H9 (cell line): ENCODE measurements around the gene RAPGEF3. TPM values are rescaled to one million over a fixed set of nuclear protein-coding genes. Genes with fewer than 3 reads are reported as not detected.

ENCODE experiments used
- DNase-seq: peaks from one replicate; pipeline ENCODE4 v3.0.0-alpha.2; 2017
- H2AFZ ChIP-seq: one replicate; pipeline ENCODE4 v1.6.1; 2013; ENCODE audit warnings: mild to moderate bottlenecking, low read length, control low read depth, moderate library complexity
- H2AK5ac ChIP-seq: 2 replicates; pipeline ENCODE4 v1.6.1; 2013; ENCODE audit warnings: low read length, control low read depth, mixed read lengths; ENCODE audit not compliant: insufficient read length
- H2BK120ac ChIP-seq: one replicate; pipeline ENCODE4 v1.6.1; 2013; ENCODE audit warnings: low read depth, mild to moderate bottlenecking, low read length, control low read depth, inconsistent platforms; ENCODE audit not compliant: poor library complexity, severe bottlenecking
- H2BK12ac ChIP-seq: 2 replicates; pipeline ENCODE4 v1.6.1; 2013; ENCODE audit warnings: low read length, control low read depth, mixed read lengths, low read depth; ENCODE audit not compliant: insufficient read length
- H2BK15ac ChIP-seq: 2 replicates; pipeline ENCODE4 v1.6.1; 2013; ENCODE audit warnings: low read depth, low read length, control low read depth
- H2BK20ac ChIP-seq: one replicate; pipeline ENCODE4 v1.6.1; 2013; ENCODE audit warnings: low read depth, mild to moderate bottlenecking, low read length, control low read depth, inconsistent platforms; ENCODE audit not compliant: poor library complexity, severe bottlenecking
- H2BK5ac ChIP-seq: 2 replicates; pipeline ENCODE4 v1.6.1; 2013; ENCODE audit warnings: low read length, control low read depth, mixed read lengths; ENCODE audit not compliant: insufficient read length
- H3K14ac ChIP-seq: 2 replicates; pipeline ENCODE4 v1.6.1; 2013; ENCODE audit warnings: low read length, control low read depth; ENCODE audit not compliant: insufficient read depth
- H3K18ac ChIP-seq: 2 replicates; pipeline ENCODE4 v1.6.1; 2013; ENCODE audit warnings: low read depth, mild to moderate bottlenecking, mixed read lengths, low read length, control low read depth; ENCODE audit not compliant: insufficient read length
- H3K23ac ChIP-seq: 2 replicates; pipeline ENCODE4 v1.6.1; 2013; ENCODE audit warnings: low read length, control low read depth, mixed read lengths, low read depth; ENCODE audit not compliant: insufficient read length
- H3K23me2 ChIP-seq: 2 replicates; pipeline ENCODE4 v1.6.1; 2013; ENCODE audit warnings: low read depth, mild to moderate bottlenecking, mixed read lengths, low read length, control low read depth; ENCODE audit not compliant: insufficient read length, poor library complexity, severe bottlenecking
- H3K27ac ChIP-seq: 2 replicates; pipeline ENCODE4 v1.5.1; 2013; ENCODE audit warnings: low read length, control low read depth, mixed read lengths, low read depth; ENCODE audit not compliant: insufficient read length
- H3K27me3 ChIP-seq: 2 replicates; pipeline ENCODE4 v1.6.1; 2013; ENCODE audit warnings: low read length, control low read depth, inconsistent platforms; ENCODE audit not compliant: insufficient read depth
- H3K4ac ChIP-seq: 2 replicates; pipeline ENCODE4 v1.6.1; 2013; ENCODE audit warnings: low read depth, mild to moderate bottlenecking, control low read depth, inconsistent platforms, low read length, moderate library complexity
- H3K4me1 ChIP-seq: 2 replicates; pipeline ENCODE4 v1.6.1; 2013; ENCODE audit warnings: low read length, control low read depth, inconsistent platforms; ENCODE audit not compliant: insufficient read depth
- H3K4me2 ChIP-seq: 2 replicates; pipeline ENCODE4 v1.6.1; 2013; ENCODE audit warnings: low read length, control low read depth, mixed read lengths; ENCODE audit not compliant: insufficient read length, insufficient read depth
- H3K56ac ChIP-seq: 2 replicates; pipeline ENCODE4 v1.6.1; 2013; ENCODE audit warnings: low read depth, mild to moderate bottlenecking, mixed read lengths, low read length, control low read depth; ENCODE audit not compliant: insufficient read length
- H3K79me1 ChIP-seq: 2 replicates; pipeline ENCODE4 v1.6.1; 2013; ENCODE audit warnings: low read depth, mild to moderate bottlenecking, moderate library complexity, low read length, control low read depth, inconsistent platforms; ENCODE audit not compliant: insufficient read depth, poor library complexity, severe bottlenecking
- H3K79me2 ChIP-seq: 2 replicates; pipeline ENCODE4 v1.6.1; 2013; ENCODE audit warnings: low read length, control low read depth, inconsistent platforms; ENCODE audit not compliant: insufficient read depth
- H3K9ac ChIP-seq: 2 replicates; pipeline ENCODE4 v1.6.1; 2013; ENCODE audit warnings: low read length, control low read depth, mixed read lengths; ENCODE audit not compliant: insufficient read length; ENCODE audit errors: extremely low read depth
- H3K9me3 ChIP-seq: one replicate; pipeline ENCODE4 v1.6.1; 2013; ENCODE audit warnings: low read depth, low read length, inconsistent platforms; ENCODE audit not compliant: control insufficient read depth
- H3T11ph ChIP-seq: one replicate; pipeline ENCODE4 v1.6.1; 2013; ENCODE audit warnings: mild to moderate bottlenecking, low read length, control low read depth, inconsistent platforms
- H4K20me1 ChIP-seq: one replicate; pipeline ENCODE4 v1.6.1; 2013; ENCODE audit not compliant: control insufficient read depth, insufficient read length, insufficient read depth
- H4K5ac ChIP-seq: 2 replicates; pipeline ENCODE4 v1.6.1; 2013; ENCODE audit warnings: low read depth, mild to moderate bottlenecking, mixed read lengths, low read length, control low read depth; ENCODE audit not compliant: insufficient read length
- H4K8ac ChIP-seq: replicated peaks from 2 replicates; pipeline ENCODE4 v1.6.1; 2013; ENCODE audit warnings: low read length, control low read depth, mixed read lengths, low read depth; ENCODE audit not compliant: insufficient read length
- H4K91ac ChIP-seq: 2 replicates; pipeline ENCODE4 v1.6.1; 2013; ENCODE audit warnings: low read depth, mild to moderate bottlenecking, moderate library complexity, mixed read lengths, low read length, control low read depth; ENCODE audit not compliant: insufficient read length
- H3K27ac Mint-ChIP-seq, 3 experiments: 2 replicates in 2 of 3; 3 replicates in 1 of 3; pipeline ENCODE4 v1.8.0; 2020 to 2021; ENCODE audit warnings: mixed read lengths in 3 of 3, mild to moderate bottlenecking in 1 of 3, moderate library complexity in 1 of 3
- H3K27me3 Mint-ChIP-seq: 2 replicates; pipeline ENCODE4 v1.8.0; 2021; ENCODE audit warnings: low read depth, mild to moderate bottlenecking, moderate library complexity, mixed read lengths
- H3K36me3 Mint-ChIP-seq, 3 experiments: 2 replicates in 2 of 3; 3 replicates in 1 of 3; pipeline ENCODE4 v1.8.0; 2020 to 2021; ENCODE audit warnings: low read depth in 3 of 3, mixed read lengths in 3 of 3; ENCODE audit not compliant: insufficient read depth in 1 of 3
- H3K4me1 Mint-ChIP-seq, 2 experiments: 2 replicates each; pipeline ENCODE4 v1.8.0; 2020; ENCODE audit warnings: mixed read lengths in 2 of 2
- H3K4me3 Mint-ChIP-seq, 2 experiments: 2 replicates in 1 of 2; 3 replicates in 1 of 2; pipeline ENCODE4 v1.8.0; 2020 to 2021; ENCODE audit warnings: mild to moderate bottlenecking in 2 of 2, mixed read lengths in 2 of 2, moderate library complexity in 1 of 2
- H3K9me3 Mint-ChIP-seq, 2 experiments: 2 replicates in 1 of 2; 3 replicates in 1 of 2; pipeline ENCODE4 v1.8.0; 2020; ENCODE audit warnings: mild to moderate bottlenecking in 2 of 2, mixed read lengths in 2 of 2, moderate library complexity in 1 of 2
- WGBS: extraction: QIAGEN DNeasy Blood & Tissue Kit; methylation state at CpG from one replicate; pipeline ENCODE4 v1.1.7; 2013; ENCODE audit warnings: missing lambda C conversion rate, low lambda C conversion rate, mixed read lengths; ENCODE audit not compliant: insufficient read length; ENCODE audit errors: extremely low coverage; 5-methylcytosine and 5-hydroxymethylcytosine counted together
- total RNA-seq: library from RNA; stranded (reverse); gene quantifications from 2 replicates; pipeline ENCODE4 v1.2.1, GENCODE V29; 2021
- TF ChIP-seq, protein P1 (sequence below): fragments of 200-600 bp; sonication (generic); conservative IDR thresholded peaks from 3 replicates; pipeline ENCODE4 v1.8.0; 2021; ENCODE audit warnings: antibody characterized with exemption, mild to moderate bottlenecking

Gene RAPGEF3
- total RNA-seq, 1 experiment from 2014 or later = 7.4 TPM

DNA sequence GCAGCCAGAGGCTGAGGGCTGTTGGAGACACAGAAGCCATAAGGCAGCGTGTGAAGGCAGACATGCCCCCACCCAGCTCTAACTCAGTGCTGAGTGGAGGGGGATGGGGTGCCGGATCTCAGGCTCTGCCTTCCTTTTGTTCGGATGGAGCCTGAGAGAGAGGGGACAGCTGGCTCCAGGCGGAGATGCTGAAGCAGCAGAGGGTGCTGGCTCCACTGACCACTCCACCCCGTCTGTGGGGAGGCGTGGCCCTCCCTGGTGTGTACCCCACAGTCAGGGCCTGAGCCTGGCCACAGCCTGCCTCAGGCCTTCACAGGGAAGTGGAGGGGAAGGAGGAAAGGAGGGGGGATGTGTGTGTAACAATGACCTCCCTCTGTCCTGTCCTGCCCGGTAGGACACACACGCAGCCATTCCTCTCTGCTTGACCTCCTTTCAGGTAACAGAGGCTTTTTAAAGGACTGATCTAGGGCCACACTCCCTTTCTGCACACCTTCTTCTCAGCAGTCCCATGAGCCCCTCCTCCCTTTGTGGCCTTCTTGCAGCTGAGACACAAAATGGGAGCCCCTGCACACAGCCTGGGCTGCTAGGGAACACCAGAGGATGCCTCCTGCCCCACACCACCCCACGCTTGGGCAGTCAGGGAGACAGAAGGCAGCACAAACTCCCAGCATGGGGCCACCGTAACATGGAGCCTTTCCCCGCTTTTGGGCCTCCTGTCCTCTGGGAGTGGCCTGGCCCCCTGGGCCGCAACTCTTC, 23.8 kb downstream of the RAPGEF3 start:
- no peak overlapping the region; a peak in 1 of 5 replicates for H3K4me3 Mint-ChIP-seq
- no peaks in the 10 kb centered on the region for H4K20me1 ChIP-seq
- H4K5ac ChIP-seq = no peak overlapping the region
- H3K4ac ChIP-seq = no peak overlapping the region
- H3K27me3 ChIP-seq = no peaks in the 10 kb centered on the region
- no peak overlapping the region for H2BK15ac ChIP-seq
- H3K79me1 ChIP-seq = no peaks in the 10 kb centered on the region
- no peak overlapping the region for H2BK12ac ChIP-seq
- H3K27ac ChIP-seq = no peak overlapping the region
- no peak overlapping the region for H3K9ac ChIP-seq
- H3K23me2 ChIP-seq = no peaks in the 10 kb centered on the region
- no CpG with 5 or more reads among the region's 12 CpGs for WGBS
- H2BK120ac ChIP-seq = no peak overlapping the region
- H2AFZ ChIP-seq = no peak overlapping the region
- H2BK5ac ChIP-seq = no peak overlapping the region
- peak overlapping the region; percentile 57 to 88 (median 63); a peak in 5 of 7 replicates for H3K27ac Mint-ChIP-seq
- no peak overlapping the region for H3K4me2 ChIP-seq
- no peak overlapping the region for H2BK20ac ChIP-seq
- no peak overlapping the region for H4K8ac ChIP-seq
- peaks cover 3% of the 10 kb centered on the region; the same call in 1 of the 2 replicates for H3K4me1 ChIP-seq
- H4K91ac ChIP-seq = no peak overlapping the region
- no peak overlapping the region for H3T11ph ChIP-seq
- no peak overlapping the region for H2AK5ac ChIP-seq
- peaks cover 6% of the 10 kb centered on the region for H3K27me3 Mint-ChIP-seq
- no peak overlapping the region for H3K56ac ChIP-seq
- H3K36me3 Mint-ChIP-seq = no peaks in the 10 kb centered on the region
- no peak overlapping the region for H3K23ac ChIP-seq
- TF ChIP-seq, protein P1, sequence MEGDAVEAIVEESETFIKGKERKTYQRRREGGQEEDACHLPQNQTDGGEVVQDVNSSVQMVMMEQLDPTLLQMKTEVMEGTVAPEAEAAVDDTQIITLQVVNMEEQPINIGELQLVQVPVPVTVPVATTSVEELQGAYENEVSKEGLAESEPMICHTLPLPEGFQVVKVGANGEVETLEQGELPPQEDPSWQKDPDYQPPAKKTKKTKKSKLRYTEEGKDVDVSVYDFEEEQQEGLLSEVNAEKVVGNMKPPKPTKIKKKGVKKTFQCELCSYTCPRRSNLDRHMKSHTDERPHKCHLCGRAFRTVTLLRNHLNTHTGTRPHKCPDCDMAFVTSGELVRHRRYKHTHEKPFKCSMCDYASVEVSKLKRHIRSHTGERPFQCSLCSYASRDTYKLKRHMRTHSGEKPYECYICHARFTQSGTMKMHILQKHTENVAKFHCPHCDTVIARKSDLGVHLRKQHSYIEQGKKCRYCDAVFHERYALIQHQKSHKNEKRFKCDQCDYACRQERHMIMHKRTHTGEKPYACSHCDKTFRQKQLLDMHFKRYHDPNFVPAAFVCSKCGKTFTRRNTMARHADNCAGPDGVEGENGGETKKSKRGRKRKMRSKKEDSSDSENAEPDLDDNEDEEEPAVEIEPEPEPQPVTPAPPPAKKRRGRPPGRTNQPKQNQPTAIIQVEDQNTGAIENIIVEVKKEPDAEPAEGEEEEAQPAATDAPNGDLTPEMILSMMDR = no peak
- H3K9me3 Mint-ChIP-seq = no peaks in the 10 kb centered on the region
- H3K9me3 ChIP-seq = no peaks in the 10 kb centered on the region
- H3K14ac ChIP-seq = peak overlapping the region; percentile 51
- peaks cover 18 to 27% of the 10 kb centered on the region in 2 experiments for H3K4me1 Mint-ChIP-seq
- H3K79me2 ChIP-seq = no peaks in the 10 kb centered on the region
- H3K18ac ChIP-seq = peak overlapping the region; percentile 25
- peak; percentile 66 for DNase-seq
